IPS-NIHi11 (cell line): Measurements from ENCODE around the gene RAB7A.
"Not testable (repeated sequence)": the region's sequence is repeated elsewhere in the genome, so short reads cannot be mapped to it uniquely, and the experiment has no call there.

Experiments used
- DNase-seq: peaks from one replicate; pipeline ENCODE4 v3.0.0; 2012; ENCODE audit warnings: mixed read lengths, low spot score

Gene RAB7A

GRCh38 chr3:128823008-128823407, 97.0 kb downstream of the RAB7A start:
- no peak for DNase-seq

GRCh38 chr3:128823631-128824030, 97.6 kb downstream of the RAB7A start:
- DNase-seq: no peak

GRCh38 chr3:128824132-128824850, 98.3 kb downstream of the RAB7A start:
- DNase-seq: no peak

- no peak for DNase-seq
Measured at GRCh38 chr3:128825117-128825725, 99.2 kb downstream of the RAB7A start.

GRCh38 chr3:128829087-128829486, 103.1 kb downstream of the RAB7A start:
- DNase-seq: not testable (repeated sequence)

- not testable (repeated sequence) for DNase-seq
Measured at GRCh38 chr3:128829925-128830625, 104.1 kb downstream of the RAB7A start.

GRCh38 chr3:128830762-128831161, 104.8 kb downstream of the RAB7A start:
- not testable (repeated sequence) for DNase-seq

- DNase-seq: not testable (repeated sequence)
Measured at GRCh38 chr3:128832979-128833378, 107.0 kb downstream of the RAB7A start.

GRCh38 chr3:128835096-128835495, 109.1 kb downstream of the RAB7A start:
- DNase-seq: no peak

GRCh38 chr3:128841926-128842920, 116.2 kb downstream of the RAB7A start:
- DNase-seq: no peak

- DNase-seq: no peak
Measured at GRCh38 chr3:128844502-128844901, 118.5 kb downstream of the RAB7A start.

GRCh38 chr3:128845119-128845777, 119.3 kb downstream of the RAB7A start:
- peak; percentile 63 for DNase-seq

- peak; percentile 98 for DNase-seq
Measured at GRCh38 chr3:128845778-128846485, 119.9 kb downstream of the RAB7A start.

- DNase-seq: no peak
Measured at GRCh38 chr3:128846486-128846891, 120.5 kb downstream of the RAB7A start.

GRCh38 chr3:128847666-128848370, 121.8 kb downstream of the RAB7A start:
- no peak for DNase-seq

GRCh38 chr3:128848936-128849335, 123.0 kb downstream of the RAB7A start:
- no peak for DNase-seq

- DNase-seq: peak; percentile 46
Measured at GRCh38 chr3:128849911-128850455, 124.0 kb downstream of the RAB7A start.

GRCh38 chr3:128850544-128850943, 124.6 kb downstream of the RAB7A start:
- no peak for DNase-seq

GRCh38 chr3:128851601-128852000, 125.6 kb downstream of the RAB7A start:
- DNase-seq: no peak

GRCh38 chr3:128853826-128854225, 127.8 kb downstream of the RAB7A start:
- no peak for DNase-seq
